Measurements from ENCODE around the gene PGM2L1. TPM values are rescaled to one million over a fixed set of nuclear protein-coding genes. Genes with fewer than 3 reads are reported as not detected.

Gene PGM2L1
- total RNA-seq, 1 donor from 2014 or later: 15.9 TPM

DNA sequence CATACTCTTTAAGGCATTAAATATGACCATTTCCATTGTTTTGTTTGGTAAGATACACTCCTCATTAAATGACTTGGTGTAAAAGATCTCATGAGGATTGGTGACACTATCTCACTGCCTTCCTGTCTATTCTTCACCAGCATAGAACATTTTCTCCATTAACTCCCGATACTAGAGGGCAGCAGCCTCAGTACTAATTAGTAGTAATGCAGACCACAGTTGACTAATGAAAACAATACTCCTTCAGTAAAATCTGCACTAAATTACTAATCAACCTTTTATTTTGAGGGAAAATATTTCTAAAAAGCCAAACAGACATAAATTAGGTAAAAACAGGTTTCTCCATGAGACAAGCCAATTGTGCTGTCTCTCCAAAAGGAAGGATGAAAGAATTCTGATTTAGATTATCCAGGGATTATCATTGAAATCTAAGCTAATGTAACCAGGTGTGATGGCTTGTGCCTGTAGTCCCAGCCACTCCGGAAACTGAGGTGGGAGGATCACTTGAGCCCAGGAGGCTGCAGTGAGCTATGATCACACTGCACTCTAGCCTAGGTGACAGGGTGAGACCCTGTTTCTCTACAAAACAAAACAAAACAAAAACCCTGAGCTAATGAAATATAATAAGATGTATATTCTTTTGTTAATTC is 9.4 kb downstream of the PGM2L1 start:
- Histone ChIP-seq H3K27me3 (no peaks in the 10 kb centered on the region), H3K27ac (no peak overlapping the region), H4K20me1 (ENCODE audit: low read depth) (no peaks in the 10 kb centered on the region), H2AFZ (replicated peaks) (no peak overlapping the region), H3K79me2 (ENCODE audit: low read depth) (no peaks in the 10 kb centered on the region), H3K9me3 (ENCODE audit: low read depth) (no peaks in the 10 kb centered on the region), H3K4me1 (no peaks in the 10 kb centered on the region), H3F3A (ENCODE audit: low read depth) (no peaks in the 10 kb centered on the region), H3K4me2 (no peak overlapping the region), H3K36me3 (no peaks in the 10 kb centered on the region), H3K4me3 (no peak overlapping the region), H3K9ac (no peak overlapping the region)
- Mint-ChIP-seq H3K4me1 (peaks cover 2% of the 10 kb centered on the region), H3K36me3 (peaks cover 2% of the 10 kb centered on the region), H3K9me3 (no peaks in the 10 kb centered on the region), H3K4me3 (no peak overlapping the region), H3K27me3 (ENCODE audit: insufficient read depth, low read depth) (no peaks in the 10 kb centered on the region), H3K27ac (no peak overlapping the region)
- no peak for TF ChIP-seq EZH2 (IDR thresholded peaks at IDR 0.05)
- TF ChIP-seq, protein P1, sequence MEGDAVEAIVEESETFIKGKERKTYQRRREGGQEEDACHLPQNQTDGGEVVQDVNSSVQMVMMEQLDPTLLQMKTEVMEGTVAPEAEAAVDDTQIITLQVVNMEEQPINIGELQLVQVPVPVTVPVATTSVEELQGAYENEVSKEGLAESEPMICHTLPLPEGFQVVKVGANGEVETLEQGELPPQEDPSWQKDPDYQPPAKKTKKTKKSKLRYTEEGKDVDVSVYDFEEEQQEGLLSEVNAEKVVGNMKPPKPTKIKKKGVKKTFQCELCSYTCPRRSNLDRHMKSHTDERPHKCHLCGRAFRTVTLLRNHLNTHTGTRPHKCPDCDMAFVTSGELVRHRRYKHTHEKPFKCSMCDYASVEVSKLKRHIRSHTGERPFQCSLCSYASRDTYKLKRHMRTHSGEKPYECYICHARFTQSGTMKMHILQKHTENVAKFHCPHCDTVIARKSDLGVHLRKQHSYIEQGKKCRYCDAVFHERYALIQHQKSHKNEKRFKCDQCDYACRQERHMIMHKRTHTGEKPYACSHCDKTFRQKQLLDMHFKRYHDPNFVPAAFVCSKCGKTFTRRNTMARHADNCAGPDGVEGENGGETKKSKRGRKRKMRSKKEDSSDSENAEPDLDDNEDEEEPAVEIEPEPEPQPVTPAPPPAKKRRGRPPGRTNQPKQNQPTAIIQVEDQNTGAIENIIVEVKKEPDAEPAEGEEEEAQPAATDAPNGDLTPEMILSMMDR (IDR thresholded peaks at IDR 0.05): peak; percentile 92
- DNase-seq (ENCODE audit: low spot score): peak; percentile 72

DNA sequence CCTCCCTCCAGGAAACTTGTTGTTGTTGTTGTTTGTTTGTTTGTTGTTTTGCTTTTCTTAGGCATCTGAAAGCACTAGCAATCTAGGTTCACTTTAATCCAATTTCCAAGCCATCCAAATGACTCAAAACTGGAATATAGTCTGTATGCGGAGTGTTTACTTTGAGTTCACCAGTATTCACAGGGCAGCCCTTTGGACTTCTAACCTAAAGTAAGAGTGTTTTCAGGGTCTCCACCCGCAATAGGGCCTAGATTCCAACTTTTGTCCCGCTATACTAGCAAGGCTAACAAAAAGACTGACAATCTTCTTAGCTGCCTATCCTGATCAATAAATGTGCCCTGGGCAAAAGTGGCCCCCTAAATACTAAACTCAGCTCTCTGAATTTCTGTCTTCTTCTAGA is 13.6 kb downstream of the PGM2L1 start:
- no peaks in the 10 kb centered on the region for H3K9me3 ChIP-seq (ENCODE audit: low read depth)
- H3K4me3 ChIP-seq: no peak overlapping the region
- Mint-ChIP-seq H3K4me1 (peaks cover 2% of the 10 kb centered on the region), H3K27me3 (ENCODE audit: insufficient read depth, low read depth) (no peaks in the 10 kb centered on the region), H3K27ac (no peak overlapping the region), H3K36me3 (peaks cover 2% of the 10 kb centered on the region), H3K9me3 (no peaks in the 10 kb centered on the region), H3K4me3 (no peak overlapping the region)
- no peak overlapping the region for H3K27ac ChIP-seq
- DNase-seq (ENCODE audit: low spot score): no peak
- H3K4me2 ChIP-seq: no peak overlapping the region
- H3K4me1 ChIP-seq: no peaks in the 10 kb centered on the region
- H3K79me2 ChIP-seq (ENCODE audit: low read depth): no peaks in the 10 kb centered on the region
- H3K9ac ChIP-seq: no peak overlapping the region
- H3K36me3 ChIP-seq: no peaks in the 10 kb centered on the region
- no peaks in the 10 kb centered on the region for H3K27me3 ChIP-seq
- H4K20me1 ChIP-seq (ENCODE audit: low read depth): no peaks in the 10 kb centered on the region
- no peak overlapping the region for H2AFZ ChIP-seq (replicated peaks)
- H3F3A ChIP-seq (ENCODE audit: low read depth): no peaks in the 10 kb centered on the region
- TF ChIP-seq, protein P1 (IDR thresholded peaks at IDR 0.05): no peak
- TF ChIP-seq EZH2phosphoT487 (IDR thresholded peaks at IDR 0.05): no peak
- TF ChIP-seq EZH2 (IDR thresholded peaks at IDR 0.05): no peak

DNA sequence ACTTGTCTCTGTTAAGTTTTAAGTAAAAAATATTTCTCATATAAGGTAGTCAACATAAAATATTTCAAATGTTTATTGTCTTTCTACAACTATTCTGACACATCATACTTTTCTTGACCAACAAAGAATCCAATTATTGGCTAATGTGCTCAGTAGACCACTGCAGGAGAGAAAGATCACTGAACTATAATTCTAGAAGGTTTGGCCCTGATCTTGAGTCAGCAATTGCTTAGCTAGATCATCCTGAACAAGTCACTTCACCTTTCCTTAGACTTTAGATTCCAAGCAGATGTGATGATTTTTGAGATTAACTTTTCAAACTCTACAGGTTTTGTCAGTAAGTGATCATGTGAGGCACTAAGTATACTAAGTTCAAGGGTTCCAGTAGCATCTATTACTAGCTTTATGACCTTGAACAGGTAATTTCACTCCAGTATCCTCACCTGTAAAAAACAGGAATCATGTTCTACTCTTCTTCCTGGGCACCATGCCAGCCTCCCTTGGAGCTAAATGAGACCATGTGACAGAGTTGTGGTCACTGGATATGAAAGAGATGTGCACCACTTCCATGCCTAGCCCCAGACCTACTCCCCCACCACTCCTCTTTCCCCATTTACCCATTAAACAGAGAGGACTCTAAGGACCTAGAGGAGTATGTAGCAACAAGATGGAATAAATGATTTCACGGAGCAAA is 17.3 kb downstream of the PGM2L1 start:
- Mint-ChIP-seq H3K4me3 (no peak overlapping the region), H3K9me3 (no peaks in the 10 kb centered on the region), H3K27me3 (ENCODE audit: insufficient read depth, low read depth) (no peaks in the 10 kb centered on the region), H3K27ac (no peak overlapping the region), H3K4me1 (no peaks in the 10 kb centered on the region), H3K36me3 (peaks cover 5% of the 10 kb centered on the region)
- Histone ChIP-seq H3K4me2 (no peak overlapping the region), H3K9ac (no peak overlapping the region), H3K4me3 (no peak overlapping the region), H3K36me3 (no peaks in the 10 kb centered on the region), H3K27me3 (no peaks in the 10 kb centered on the region), H3F3A (ENCODE audit: low read depth) (no peaks in the 10 kb centered on the region), H3K79me2 (ENCODE audit: low read depth) (no peaks in the 10 kb centered on the region), H2AFZ (replicated peaks) (no peak overlapping the region), H3K4me1 (no peaks in the 10 kb centered on the region), H4K20me1 (ENCODE audit: low read depth) (no peaks in the 10 kb centered on the region), H3K27ac (no peak overlapping the region), H3K9me3 (ENCODE audit: low read depth) (no peaks in the 10 kb centered on the region)
- TF ChIP-seq, protein P1 (IDR thresholded peaks at IDR 0.05): no peak
- no peak for TF ChIP-seq EZH2phosphoT487 (IDR thresholded peaks at IDR 0.05)
- DNase-seq (ENCODE audit: low spot score): no peak

Data from neural progenitor cell (in vitro differentiated cells).